Head of caudate nucleus (tissue), 42 donors: ENCODE data around the gene DOK7.

Source experiments
- DNase-seq, 42 donors: peaks; one replicate each; pipeline versions ENCODE4 v3.0.0 to v3.0.0-alpha.2; 2020 to 2021; ENCODE audit warnings: mixed read lengths in 7 of 42
- intact Hi-C: fragments of 100-400 bp; cut with DNase I; formaldehyde crosslinking; loops from one replicate; pipeline ENCODE4 v1.15.0; 2022

Gene DOK7, protein sequence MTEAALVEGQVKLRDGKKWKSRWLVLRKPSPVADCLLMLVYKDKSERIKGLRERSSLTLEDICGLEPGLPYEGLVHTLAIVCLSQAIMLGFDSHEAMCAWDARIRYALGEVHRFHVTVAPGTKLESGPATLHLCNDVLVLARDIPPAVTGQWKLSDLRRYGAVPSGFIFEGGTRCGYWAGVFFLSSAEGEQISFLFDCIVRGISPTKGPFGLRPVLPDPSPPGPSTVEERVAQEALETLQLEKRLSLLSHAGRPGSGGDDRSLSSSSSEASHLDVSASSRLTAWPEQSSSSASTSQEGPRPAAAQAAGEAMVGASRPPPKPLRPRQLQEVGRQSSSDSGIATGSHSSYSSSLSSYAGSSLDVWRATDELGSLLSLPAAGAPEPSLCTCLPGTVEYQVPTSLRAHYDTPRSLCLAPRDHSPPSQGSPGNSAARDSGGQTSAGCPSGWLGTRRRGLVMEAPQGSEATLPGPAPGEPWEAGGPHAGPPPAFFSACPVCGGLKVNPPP

DNA sequence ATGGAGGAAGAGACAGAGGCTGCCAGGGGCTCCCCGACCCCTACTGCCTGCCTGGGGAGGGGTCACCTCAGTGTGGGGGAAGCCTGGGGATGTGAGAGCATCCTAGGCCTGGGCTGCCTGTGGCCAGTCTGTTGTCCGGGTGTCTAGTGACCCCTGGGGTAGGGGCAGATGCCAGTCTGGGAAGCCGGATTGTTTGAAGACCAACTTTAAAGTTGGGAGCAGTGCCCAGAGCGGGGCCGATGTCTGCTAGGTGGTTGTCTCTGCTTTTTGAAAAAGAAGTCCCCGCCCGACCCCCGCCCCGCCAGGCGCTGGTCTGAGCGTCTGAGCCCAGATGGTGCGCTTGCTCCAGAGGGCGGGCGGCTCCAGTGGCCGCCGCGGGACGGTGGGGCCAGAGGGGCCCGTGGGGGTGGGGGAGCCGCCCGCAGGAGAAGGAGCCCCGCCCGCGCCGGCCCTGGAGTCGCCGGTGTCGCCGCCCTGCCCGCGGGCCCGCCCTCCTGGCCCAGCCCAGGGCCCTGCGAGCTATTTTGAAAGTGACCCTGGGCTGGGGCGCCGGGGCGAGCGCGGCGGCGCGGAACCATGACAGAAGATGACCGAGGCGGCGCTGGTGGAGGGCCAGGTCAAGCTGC, at the start of gene DOK7:
Gene DOK7 (plus strand): TSS at position 517 of the 626 bp plus-strand sequence. CDS start 70 bp downstream, at position 587.
- intact Hi-C loops, result no loop called here
- DNase-seq, result no peak

DNA sequence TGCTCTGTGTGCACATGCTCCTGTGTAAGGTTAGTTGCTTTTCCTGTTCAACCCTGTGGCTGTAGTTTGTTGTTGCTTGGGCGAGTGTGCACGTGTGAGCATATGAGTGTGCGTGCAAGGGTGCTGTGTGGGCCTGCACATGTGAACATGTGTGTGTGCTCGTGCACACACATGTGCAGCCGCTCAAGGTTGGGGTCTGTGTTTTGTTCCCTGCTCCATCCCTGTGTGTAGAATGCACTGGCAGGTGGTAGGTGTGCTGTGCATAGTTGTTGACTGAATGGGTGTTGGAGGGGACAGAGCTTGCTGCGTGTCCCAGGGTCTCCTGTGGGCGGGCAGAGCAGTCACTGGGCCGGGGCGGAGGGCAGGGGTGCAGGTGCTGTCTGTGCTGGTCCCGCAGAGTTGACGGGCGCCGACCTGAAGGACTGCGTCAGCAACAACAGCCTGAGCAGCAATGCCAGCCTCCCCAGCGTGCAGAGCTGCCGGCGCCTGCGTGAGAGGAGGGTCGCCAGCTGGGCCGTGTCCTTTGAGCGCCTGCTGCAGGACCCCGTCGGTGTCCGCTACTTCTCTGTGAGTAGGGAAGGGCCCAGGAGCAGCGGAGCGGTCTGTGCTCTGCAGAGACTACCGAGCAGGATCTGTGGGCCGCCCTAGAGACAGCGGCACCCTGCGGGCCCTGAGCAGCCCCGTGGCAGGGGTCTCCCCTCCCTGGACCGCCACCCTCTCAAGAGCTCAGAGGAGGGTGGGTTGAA, 49.3 kb upstream of the DOK7 start:
- intact Hi-C loops, result no loop called here
- DNase-seq, result peak in 7 of 42 donors; percentile 9 to 29 (median 18)

DNA sequence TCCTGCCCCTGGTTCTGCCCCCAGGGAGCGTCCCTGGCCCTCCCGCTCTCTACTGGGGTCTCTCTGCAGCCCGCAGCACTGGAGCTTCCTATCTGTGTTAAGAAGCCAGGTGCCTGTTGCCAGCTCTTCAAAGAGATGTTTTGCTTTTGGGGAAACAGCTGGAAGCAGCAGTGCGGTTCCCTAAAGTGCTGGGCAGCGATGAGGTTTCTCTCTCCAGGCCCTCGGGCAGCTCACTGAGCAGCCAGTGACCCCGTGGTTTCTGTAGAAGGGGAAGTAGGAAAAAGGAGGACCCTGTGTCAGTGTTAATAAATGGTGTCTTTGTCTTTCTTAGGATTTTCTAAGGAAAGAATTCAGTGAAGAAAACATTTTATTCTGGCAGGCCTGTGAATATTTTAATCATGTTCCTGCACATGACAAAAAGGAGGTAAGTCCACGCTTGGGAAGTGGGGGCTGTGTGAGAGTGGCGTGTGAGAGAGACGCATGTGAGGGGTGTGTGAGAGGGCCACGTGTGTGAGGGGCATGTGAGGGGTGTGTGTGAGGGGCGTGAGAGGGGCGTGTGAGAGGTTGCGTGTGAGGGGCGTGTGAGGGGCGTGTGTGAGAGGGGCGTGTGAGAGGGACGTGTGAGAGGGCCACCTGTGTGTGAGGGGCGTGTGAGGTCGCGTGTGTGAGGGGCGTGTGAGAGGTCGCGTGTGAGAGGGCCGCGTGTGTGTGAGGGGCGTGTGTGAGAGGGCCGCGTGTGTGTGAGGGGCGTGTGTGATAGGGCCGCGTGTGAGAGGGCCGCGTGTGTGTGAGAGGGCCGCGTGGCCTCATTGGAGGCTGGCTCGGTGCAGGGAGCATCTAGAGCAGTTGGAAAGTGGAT, 48.5 kb upstream of the DOK7 start:
- intact Hi-C loops, result no loop called here
- DNase-seq, result peak in 15 of 42 donors; percentile 11 to 60 (median 39)

- DNase-seq, result peak in 9 of 42 donors; percentile 3 to 53 (median 31)
- intact Hi-C loops, result no loop called here
Measured at GRCh38 chr4:3415471-3416141, 47.5 kb upstream of the DOK7 start.

- intact Hi-C loops, result no loop called here
- DNase-seq, result peak in 2 of 42 donors; percentile 7 to 14
Measured at GRCh38 chr4:3416270-3416669, 46.8 kb upstream of the DOK7 start.

GRCh38 chr4:3416821-3417221, 46.3 kb upstream of the DOK7 start:
- intact Hi-C loops, result no loop called here
- DNase-seq, result peak in 3 of 42 donors; percentile 4 to 22 (median 9)

DNA sequence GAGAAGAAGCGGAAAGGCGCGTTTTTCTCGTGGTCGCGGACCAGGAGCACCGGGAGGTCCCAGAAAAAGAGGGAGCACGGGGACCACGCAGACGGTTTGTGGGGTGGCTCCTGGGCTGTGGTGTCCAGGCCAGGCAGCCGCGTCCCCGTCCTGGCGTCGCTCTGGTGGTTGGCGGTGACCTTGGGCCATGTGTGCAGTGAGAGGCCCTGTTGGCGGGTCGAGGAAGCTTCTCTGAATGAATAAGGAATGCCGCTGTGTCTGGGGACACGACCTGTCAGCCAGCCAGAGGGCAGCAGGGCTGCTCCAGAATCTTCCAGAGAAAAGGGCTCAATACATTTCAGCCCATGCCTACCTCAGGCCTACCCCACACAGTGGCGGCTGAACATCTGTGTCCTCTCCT, 45.7 kb upstream of the DOK7 start:
- intact Hi-C loops, result no loop called here
- DNase-seq, result peak in 3 of 42 donors; percentile 1 to 23 (median 22)

- intact Hi-C loops, result no loop called here
- DNase-seq, result peak in 2 of 42 donors; percentile 20 to 27
Measured at GRCh38 chr4:3418029-3418762, 44.9 kb upstream of the DOK7 start.

- peak in 3 of 42 donors; percentile 1 to 4 (median 3) for DNase-seq
- intact Hi-C loops, result no loop called here
Measured at GRCh38 chr4:3419836-3420605, 43.1 kb upstream of the DOK7 start.

DNA sequence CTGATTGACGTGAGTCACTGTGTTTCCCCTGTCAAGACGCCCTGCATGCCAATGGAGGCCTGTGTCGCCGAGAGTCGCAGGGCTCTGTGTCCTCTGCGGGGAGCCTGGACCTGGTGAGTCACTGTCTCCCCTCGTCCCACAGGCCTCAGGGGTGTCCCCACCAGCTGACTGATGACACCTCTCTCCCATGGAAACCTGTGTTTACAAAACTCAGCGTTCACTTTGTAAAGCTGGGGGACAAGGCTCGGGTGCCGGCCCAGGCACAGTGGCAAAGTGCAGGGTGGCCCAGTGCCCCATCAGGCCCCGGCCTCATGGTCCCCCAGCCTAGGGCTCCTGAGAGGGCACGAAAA, 42.5 kb upstream of the DOK7 start:
- intact Hi-C loops, result no loop called here
- peak in 2 of 42 donors; percentile 2 to 21 for DNase-seq

DNA sequence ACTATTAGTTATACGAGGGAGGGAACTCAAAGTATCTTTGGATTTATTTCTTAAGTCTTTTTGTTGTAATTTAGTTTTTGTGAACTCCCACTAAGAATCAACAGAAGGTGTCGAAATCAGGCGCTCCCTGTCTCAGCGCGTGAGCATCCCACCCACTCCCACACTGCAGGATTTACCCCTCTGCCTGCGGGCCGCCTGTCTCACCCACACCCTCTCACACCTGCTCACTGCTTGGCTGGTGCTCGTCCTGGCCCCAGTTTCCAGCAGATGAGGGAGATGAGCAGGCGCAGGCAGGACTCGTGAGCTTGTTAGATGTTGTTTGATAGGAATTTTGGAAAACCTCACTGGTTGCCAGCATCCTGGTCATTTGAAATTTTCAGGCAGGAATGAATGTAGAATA, 42.1 kb upstream of the DOK7 start:
- peak in 11 of 42 donors; percentile 38 to 75 (median 48) for DNase-seq
- intact Hi-C loops, result no loop called here

GRCh38 chr4:3421470-3421869, 41.6 kb upstream of the DOK7 start:
- intact Hi-C loops, result no loop called here
- peak in 1 of 42 donors; percentile 1 for DNase-seq

- intact Hi-C loops, result no loop called here
- peak in 11 of 42 donors; percentile 30 to 76 (median 54) for DNase-seq
Measured at GRCh38 chr4:3422241-3422801, 40.8 kb upstream of the DOK7 start.

- intact Hi-C loops, result no loop called here
- DNase-seq, result no peak
Measured at GRCh38 chr4:3422808-3423297, 40.3 kb upstream of the DOK7 start.

DNA sequence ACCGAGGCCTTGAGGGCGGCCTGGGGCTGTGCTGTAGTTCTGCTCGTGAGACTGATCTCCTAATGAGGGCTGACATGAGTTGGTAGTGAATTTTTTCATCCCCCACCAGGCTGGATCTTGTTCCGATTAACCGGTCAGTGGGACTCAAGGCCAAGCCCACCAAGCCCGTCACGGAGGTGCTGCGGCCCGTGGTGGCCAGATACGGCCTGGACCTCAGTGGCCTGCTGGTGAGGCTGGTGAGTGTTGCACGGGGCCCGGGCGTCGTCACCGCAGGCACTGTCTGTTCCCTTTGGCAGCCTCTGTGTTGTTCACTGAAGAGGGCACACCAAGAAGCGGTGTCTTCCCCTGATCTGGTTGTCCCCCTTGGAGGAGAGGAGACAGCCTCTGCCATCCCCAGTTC, 39.7 kb upstream of the DOK7 start:
- intact Hi-C loops, result no loop called here

GRCh38 chr4:3423952-3424351, 39.2 kb upstream of the DOK7 start:
- intact Hi-C loops, result no loop called here
- DNase-seq, result no peak

More for the DNA sequence above, 39.7 kb upstream of the DOK7 start:
- no peak for DNase-seq
